Limb (tissue), 2 donors: ENCODE data around the gene CUL7.
"Not testable (repeated sequence)": the region's sequence is repeated elsewhere in the genome, so short reads cannot be mapped to it uniquely, and the experiment has no call there.

Experiments
- DNase-seq, 2 donors: peaks; one replicate each; pipeline ENCODE4 v3.0.0-alpha.2; 2016; ENCODE audit errors: extremely low spot score in 2 of 2

CUL7 gene

GRCh38 chr6:43047998-43048397 is 5.7 kb downstream of the CUL7 start:
- DNase-seq: no peak

GRCh38 chr6:43045371-43045930 is 8.2 kb downstream of the CUL7 start:
- no peak for DNase-seq

GRCh38 chr6:43043310-43043709 is 10.3 kb downstream of the CUL7 start:
- no peak for DNase-seq

- DNase-seq: not testable (repeated sequence)
Observed at GRCh38 chr6:43041475-43041874, 12.2 kb downstream of the CUL7 start.

GRCh38 chr6:43040542-43041257 is 13.0 kb downstream of the CUL7 start:
- no peak for DNase-seq

GRCh38 chr6:43038727-43039126 is 14.9 kb downstream of the CUL7 start:
- DNase-seq: no peak

- no peak for DNase-seq
Observed at GRCh38 chr6:43037706-43038105, 15.9 kb downstream of the CUL7 start.

GRCh38 chr6:43037197-43037596 is 16.5 kb downstream of the CUL7 start:
- no peak for DNase-seq

- no peak for DNase-seq
Observed at GRCh38 chr6:43036712-43037111, 16.9 kb downstream of the CUL7 start.

- DNase-seq: no peak
Observed at GRCh38 chr6:43035495-43036194, 18.0 kb downstream of the CUL7 start.

- no peak for DNase-seq
Observed at GRCh38 chr6:43034190-43034525, 19.5 kb downstream of the CUL7 start.

- no peak for DNase-seq
Observed at GRCh38 chr6:43033496-43034189, 20.0 kb downstream of the CUL7 start.

- DNase-seq: no peak
Observed at GRCh38 chr6:43032326-43032725, 21.3 kb downstream of the CUL7 start.

GRCh38 chr6:43029120-43029519 is 24.5 kb downstream of the CUL7 start:
- no peak for DNase-seq

- DNase-seq: no peak
Observed at GRCh38 chr6:43026365-43026764, 27.3 kb downstream of the CUL7 start.

GRCh38 chr6:43024436-43024835 is 29.2 kb downstream of the CUL7 start:
- DNase-seq: no peak

GRCh38 chr6:43021270-43022047 is 32.2 kb downstream of the CUL7 start, which contains the start of gene RRP36:
RRP36 (plus strand) TSS chr6:43021623; CDS start chr6:43021655, 32 bp downstream.
- DNase-seq: peak; percentile 82 to 87

- DNase-seq: no peak
Observed at GRCh38 chr6:43020847-43021246, 32.8 kb downstream of the CUL7 start.

- DNase-seq: no peak
Observed at GRCh38 chr6:43020052-43020705, 33.5 kb downstream of the CUL7 start.

- DNase-seq: no peak
Observed at GRCh38 chr6:43019152-43019551, 34.5 kb downstream of the CUL7 start.

- no peak for DNase-seq
Observed at GRCh38 chr6:43016943-43017334, 36.7 kb downstream of the CUL7 start.
